Upper lobe of right lung (tissue), 1 donor: ENCODE measurements around the gene SERPINE3. TPM values are rescaled to one million over a fixed set of nuclear protein-coding genes. Genes with fewer than 3 reads are reported as not detected.

Source experiments
- ATAC-seq: fragments of 200-7000 bp; cut with Tn5 transposase; one replicate; pipeline ENCODE4 v1.9.1; 2020; ENCODE audit warnings: mild to moderate bottlenecking, moderate library complexity
- DNase-seq: peaks from one replicate; pipeline ENCODE4 v3.0.0-alpha.2; 2020
- H3K27ac ChIP-seq: fragments of 200-600 bp; one replicate; pipeline ENCODE4 v1.8.0; 2022
- H3K27me3 ChIP-seq: fragments of 200-600 bp; one replicate; pipeline ENCODE4 v1.8.0; 2022; ENCODE audit warnings: mild to moderate bottlenecking
- H3K36me3 ChIP-seq: fragments of 200-600 bp; one replicate; pipeline ENCODE4 v1.8.0; 2022
- H3K4me1 ChIP-seq: fragments of 200-600 bp; one replicate; pipeline ENCODE4 v1.8.0; 2022
- H3K4me3 ChIP-seq: fragments of 200-600 bp; one replicate; pipeline ENCODE4 v1.8.0; 2022; ENCODE audit warnings: mild to moderate bottlenecking
- H3K9me3 ChIP-seq: fragments of 200-600 bp; one replicate; pipeline ENCODE4 v1.8.0; 2022
- CTCF ChIP-seq: fragments of 200-600 bp; IDR thresholded peaks from one replicate; pipeline ENCODE4 v1.8.0; 2022; ENCODE audit warnings: antibody characterized with exemption
- intact Hi-C: fragments of 100-400 bp; cut with DNase I; formaldehyde crosslinking; loops from one replicate; pipeline ENCODE4 v1.11.0; 2022
- long read RNA-seq: library from polyadenylated mRNA; unstranded; transcript quantifications from one replicate; pipeline ENCODE4 v2.0.0, GENCODE V29; 2021
- total RNA-seq: library from RNA; stranded (reverse); fragmentation: NEBNext Ultra II Directional; extraction: Animal tissue kit (Norgen Biotek cat#: 25700); gene quantifications from one replicate; pipeline ENCODE4 v1.2.1, GENCODE V29; 2021
- donor health status: DM: no; HTN: yes; CAD: no; lungs with severe emphysema.

Gene SERPINE3
- not detected for total RNA-seq
- long read RNA-seq, partial matches to known transcripts, result 0 of 2 reads
- long read RNA-seq, other reads (novel, unspliced or antisense), result 2 of 2 reads

GRCh38 chr13:51339354-51339753, at the start of gene SERPINE3:
Gene SERPINE3, plus strand, starts transcription at chr13:51339691. Its CDS starts 1,401 bp downstream, at chr13:51341092.
- intact Hi-C loops, result no loop called here
- DNase-seq (no peak), ATAC-seq (no peak)
- TF ChIP-seq CTCF, result no peak
- Histone ChIP-seq H3K9me3 (no peaks in the 10 kb centered on the region), H3K4me3 (no peak within 1 kb of the TSS), H3K27ac (no peak within 1 kb of the TSS), H3K27me3 (no peaks in the 10 kb centered on the region), H3K4me1 (no peaks in the 10 kb centered on the region), H3K36me3 (no peaks in the 10 kb centered on the region)

- Histone ChIP-seq H3K4me1 (peaks cover 6% of the 10 kb centered on the region), H3K36me3 (no peaks in the 10 kb centered on the region), H3K9me3 (no peaks in the 10 kb centered on the region), H3K27ac (no peak overlapping the region), H3K4me3 (no peak overlapping the region), H3K27me3 (no peaks in the 10 kb centered on the region)
- intact Hi-C loops, result no loop called here
- no peak for TF ChIP-seq CTCF
- DNase-seq (no peak), ATAC-seq (no peak)
Observed at GRCh38 chr13:51291341-51291740, 48.1 kb upstream of the SERPINE3 start.

GRCh38 chr13:51292000-51292565, 47.4 kb upstream of the SERPINE3 start:
- no peak for TF ChIP-seq CTCF
- intact Hi-C loops, result no loop called here
- Histone ChIP-seq H3K9me3 (no peaks in the 10 kb centered on the region), H3K36me3 (no peaks in the 10 kb centered on the region), H3K4me3 (no peak overlapping the region), H3K27ac (no peak overlapping the region), H3K4me1 (peaks cover 6% of the 10 kb centered on the region), H3K27me3 (no peaks in the 10 kb centered on the region)
- DNase-seq (no peak), ATAC-seq (no peak)

- intact Hi-C loops, result no loop called here
- Histone ChIP-seq H3K27ac (no peak overlapping the region), H3K9me3 (no peaks in the 10 kb centered on the region), H3K4me3 (no peak overlapping the region), H3K36me3 (no peaks in the 10 kb centered on the region), H3K4me1 (no peaks in the 10 kb centered on the region), H3K27me3 (no peaks in the 10 kb centered on the region)
- ATAC-seq (no peak), DNase-seq (no peak)
- TF ChIP-seq CTCF, result no peak
Observed at GRCh38 chr13:51297556-51297955, 41.9 kb upstream of the SERPINE3 start.

- Histone ChIP-seq H3K27me3 (no peaks in the 10 kb centered on the region), H3K27ac (no peak overlapping the region), H3K36me3 (no peaks in the 10 kb centered on the region), H3K4me3 (no peak overlapping the region), H3K9me3 (no peaks in the 10 kb centered on the region), H3K4me1 (no peaks in the 10 kb centered on the region)
- no peak for TF ChIP-seq CTCF
- ATAC-seq (no peak), DNase-seq (no peak)
- intact Hi-C loops, result no loop called here
Observed at GRCh38 chr13:51298812-51299211, 40.7 kb upstream of the SERPINE3 start.
